ENCODE measurements around the gene ATRAID.
"Not testable (repeated sequence)": the region's sequence is repeated elsewhere in the genome, so short reads cannot be mapped to it uniquely, and the experiment has no call there.

ATRAID gene

GRCh38 chr2:27189989-27190388 lies 21.9 kb upstream of the ATRAID start:
- H3K9me3 ChIP-seq (ENCODE audit: severe bottlenecking): no peaks in the 10 kb centered on the region
- no peak for DNase-seq
- no peaks in the 10 kb centered on the region for H3K27me3 ChIP-seq (ENCODE audit: insufficient read depth, low read depth, severe bottlenecking)
- TF ChIP-seq CTCF (IDR thresholded peaks at IDR 0.05; ENCODE audit: low read depth, low read length): no peak
- no peaks in the 10 kb centered on the region for H3K36me3 ChIP-seq
- H3K27ac ChIP-seq: no peak overlapping the region
- H3K4me3 ChIP-seq (ENCODE audit: low read depth, low read length): no peak overlapping the region

GRCh38 chr2:27191070-27191829 lies 20.6 kb upstream of the ATRAID start:
- Histone ChIP-seq H3K27ac (no peak overlapping the region), H3K4me3 (ENCODE audit: low read depth, low read length) (no peak overlapping the region), H3K36me3 (no peaks in the 10 kb centered on the region), H3K9me3 (ENCODE audit: severe bottlenecking) (no peaks in the 10 kb centered on the region), H3K27me3 (ENCODE audit: insufficient read depth, low read depth, severe bottlenecking) (no peaks in the 10 kb centered on the region)
- DNase-seq: peak; percentile 80
- peak; percentile 81 for TF ChIP-seq CTCF (IDR thresholded peaks at IDR 0.05; ENCODE audit: low read depth, low read length)

- H3K27me3 ChIP-seq (ENCODE audit: insufficient read depth, low read depth, severe bottlenecking): no peaks in the 10 kb centered on the region
- H3K27ac ChIP-seq: no peak overlapping the region
- H3K36me3 ChIP-seq: peaks cover 2% of the 10 kb centered on the region
- TF ChIP-seq CTCF (IDR thresholded peaks at IDR 0.05; ENCODE audit: low read depth, low read length): no peak
- H3K9me3 ChIP-seq (ENCODE audit: severe bottlenecking): no peaks in the 10 kb centered on the region
- no peak overlapping the region for H3K4me3 ChIP-seq (ENCODE audit: low read depth, low read length)
- no peak for DNase-seq
Observed at GRCh38 chr2:27194538-27195354, 17.1 kb upstream of the ATRAID start.

- H3K27ac ChIP-seq; H3K4me3 ChIP-seq (ENCODE audit: low read depth, low read length); H3K9me3 ChIP-seq (ENCODE audit: severe bottlenecking); H3K27me3 ChIP-seq (ENCODE audit: insufficient read depth, low read depth, severe bottlenecking); DNase-seq: not testable (repeated sequence)
- peaks cover 11% of the 10 kb centered on the region for H3K36me3 ChIP-seq
Observed at GRCh38 chr2:27195799-27196198, 16.0 kb upstream of the ATRAID start.

- not testable (repeated sequence) for DNase-seq, H3K27ac ChIP-seq
Observed at GRCh38 chr2:27198068-27198467, 13.8 kb upstream of the ATRAID start.

GRCh38 chr2:27198627-27199026 lies 13.2 kb upstream of the ATRAID start:
- no peak for DNase-seq
- Histone ChIP-seq H3K27ac (no peak overlapping the region), H3K9me3 (ENCODE audit: severe bottlenecking) (no peaks in the 10 kb centered on the region), H3K27me3 (ENCODE audit: insufficient read depth, low read depth, severe bottlenecking) (no peaks in the 10 kb centered on the region), H3K36me3 (peaks cover 32% of the 10 kb centered on the region), H3K4me3 (ENCODE audit: low read depth, low read length) (no peak overlapping the region)
- TF ChIP-seq CTCF (IDR thresholded peaks at IDR 0.05; ENCODE audit: low read depth, low read length): no peak

More at GRCh38 chr2:27198068-27198467, 13.8 kb upstream of the ATRAID start:
- H3K4me3 ChIP-seq (ENCODE audit: low read depth, low read length); H3K27me3 ChIP-seq (ENCODE audit: insufficient read depth, low read depth, severe bottlenecking); H3K9me3 ChIP-seq (ENCODE audit: severe bottlenecking): not testable (repeated sequence)
- H3K36me3 ChIP-seq: peaks cover 28% of the 10 kb centered on the region
